LNCAP (cell line): ENCODE data around the gene UBE2L3.

ENCODE experiments used
- TF ChIP-seq, protein P1 (sequence below): fragments of 450-650 bp; IDR thresholded peaks from 2 replicates; pipeline ENCODE4 v1.5.1; 2017; ENCODE audit warnings: mild to moderate bottlenecking

Gene UBE2L3

GRCh38 chr22:21646608-21647590 lies 79.4 kb downstream of the UBE2L3 start:
- TF ChIP-seq, protein P1, sequence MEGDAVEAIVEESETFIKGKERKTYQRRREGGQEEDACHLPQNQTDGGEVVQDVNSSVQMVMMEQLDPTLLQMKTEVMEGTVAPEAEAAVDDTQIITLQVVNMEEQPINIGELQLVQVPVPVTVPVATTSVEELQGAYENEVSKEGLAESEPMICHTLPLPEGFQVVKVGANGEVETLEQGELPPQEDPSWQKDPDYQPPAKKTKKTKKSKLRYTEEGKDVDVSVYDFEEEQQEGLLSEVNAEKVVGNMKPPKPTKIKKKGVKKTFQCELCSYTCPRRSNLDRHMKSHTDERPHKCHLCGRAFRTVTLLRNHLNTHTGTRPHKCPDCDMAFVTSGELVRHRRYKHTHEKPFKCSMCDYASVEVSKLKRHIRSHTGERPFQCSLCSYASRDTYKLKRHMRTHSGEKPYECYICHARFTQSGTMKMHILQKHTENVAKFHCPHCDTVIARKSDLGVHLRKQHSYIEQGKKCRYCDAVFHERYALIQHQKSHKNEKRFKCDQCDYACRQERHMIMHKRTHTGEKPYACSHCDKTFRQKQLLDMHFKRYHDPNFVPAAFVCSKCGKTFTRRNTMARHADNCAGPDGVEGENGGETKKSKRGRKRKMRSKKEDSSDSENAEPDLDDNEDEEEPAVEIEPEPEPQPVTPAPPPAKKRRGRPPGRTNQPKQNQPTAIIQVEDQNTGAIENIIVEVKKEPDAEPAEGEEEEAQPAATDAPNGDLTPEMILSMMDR: peak; percentile 81

DNA sequence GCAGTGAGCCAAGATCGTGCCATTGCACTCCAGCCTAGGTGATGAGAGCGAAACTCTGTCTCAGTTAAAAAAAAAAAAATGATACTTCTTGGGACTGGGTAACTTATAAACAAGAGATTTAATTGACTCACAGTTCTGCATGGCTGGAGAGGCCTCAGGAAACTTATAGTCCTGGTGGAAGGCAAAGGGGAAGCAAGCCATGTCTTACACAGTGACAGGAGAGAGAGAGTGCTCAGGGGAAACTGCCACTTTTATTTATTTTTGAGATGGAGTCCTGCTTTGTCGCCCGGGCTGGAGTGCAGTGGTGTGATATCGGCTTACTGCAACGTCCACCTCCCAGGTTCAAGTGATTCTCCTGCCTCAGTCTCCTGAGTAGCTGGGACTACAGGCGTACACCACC lies 82.8 kb downstream of the UBE2L3 start:
- TF ChIP-seq, protein P1: no peak

DNA sequence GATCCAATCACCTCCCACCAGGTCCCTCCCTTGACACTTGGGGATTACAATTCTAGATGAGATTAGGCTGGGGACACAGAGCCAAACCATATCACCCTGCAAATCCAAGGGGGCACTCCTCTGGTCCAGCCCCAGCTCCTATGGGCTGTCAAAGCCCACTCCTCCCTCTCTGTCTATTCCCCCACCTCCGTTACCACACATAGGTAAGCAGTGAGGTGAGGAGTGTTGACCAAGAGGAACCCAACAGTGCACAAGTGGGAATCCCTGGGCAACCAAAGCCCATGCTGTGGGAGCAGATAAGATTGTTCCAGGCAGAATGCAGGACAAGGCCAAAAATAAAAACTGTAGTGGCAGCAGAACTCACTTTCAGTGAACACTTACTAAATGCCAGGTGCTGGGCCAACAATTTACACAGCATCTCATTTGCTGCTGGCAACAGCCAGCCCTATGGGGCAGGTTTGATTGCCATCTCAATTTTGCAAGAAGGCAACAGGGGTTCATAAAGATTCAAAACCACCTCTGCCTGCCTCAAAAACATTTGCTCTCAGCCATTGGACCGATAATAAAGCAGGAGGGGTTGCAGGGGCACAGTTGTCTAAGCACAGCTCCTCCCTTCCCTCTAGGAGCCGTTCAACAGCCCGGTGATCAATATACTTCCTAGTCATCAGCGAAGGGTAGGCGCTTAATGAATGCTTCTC lies 83.5 kb downstream of the UBE2L3 start:
- TF ChIP-seq, protein P1: no peak

- TF ChIP-seq, protein P1: no peak
Observed at GRCh38 chr22:21651521-21652009, 84.1 kb downstream of the UBE2L3 start.

DNA sequence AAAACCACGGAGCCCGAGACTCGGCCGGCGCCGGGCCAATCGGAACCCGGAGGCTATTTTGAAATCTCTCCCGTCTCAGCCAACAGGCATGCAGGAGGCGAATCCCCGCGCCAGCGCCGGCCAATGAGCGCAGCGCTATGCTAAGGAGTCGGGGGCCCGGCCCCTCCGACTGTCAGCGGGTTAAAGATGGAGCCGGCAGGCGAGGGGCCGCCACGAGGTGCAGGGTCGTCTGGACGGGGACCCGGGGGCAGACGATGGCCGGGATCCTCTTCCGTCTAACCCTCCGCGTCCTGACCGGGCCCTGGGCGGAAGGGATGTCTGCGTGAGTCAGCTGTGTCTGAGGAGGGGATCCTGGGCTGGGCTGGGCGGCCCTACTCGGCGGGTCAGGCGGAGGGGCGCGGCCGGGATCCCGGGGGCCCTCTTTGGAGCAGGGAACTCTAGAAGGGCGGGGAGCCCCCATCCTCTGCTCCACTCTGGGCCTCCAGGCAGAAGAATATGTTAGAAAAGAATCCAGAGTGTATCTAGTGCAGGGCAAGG lies 84.6 kb downstream of the UBE2L3 start:
- TF ChIP-seq, protein P1: no peak

GRCh38 chr22:21652547-21653545 lies 85.3 kb downstream of the UBE2L3 start:
- TF ChIP-seq, protein P1: no peak
